SU-DHL-6 (cell line): ENCODE measurements around the gene SF3B3.

Experiments
- CTCF ChIP-seq: fragments of 200-600 bp; sonication (generic); IDR thresholded peaks from one replicate; pipeline ENCODE4 v1.5.1; 2017; ENCODE audit warnings: antibody characterized with exemption, mild to moderate bottlenecking, low read length, moderate library complexity; ENCODE audit not compliant: insufficient read depth, poor library complexity, severe bottlenecking
- EZH2phosphoT487 ChIP-seq: fragments of 200-600 bp; sonication (generic), shearing (Covaris generic); conservative IDR thresholded peaks from 2 replicates; pipeline ENCODE4 v1.6.1; 2018; ENCODE audit warnings: mild to moderate bottlenecking, antibody characterized with exemption, low read length, moderate library complexity, mixed read lengths

GRCh38 chr16:70608521-70608920 lies 84.9 kb downstream of the SF3B3 start:
- TF ChIP-seq CTCF (no peak), EZH2phosphoT487 (no peak)
